Mesothelial cell of epicardium (in vitro differentiated cells): ENCODE measurements around the gene IGFBPL1. TPM values are rescaled to one million over a fixed set of nuclear protein-coding genes. Genes with fewer than 3 reads are reported as not detected.

Source experiments
- DNase-seq, 2 experiments: peaks; one replicate each; pipeline ENCODE4 v3.0.0; 2021; ENCODE audit warnings: low spot score in 2 of 2; ENCODE audit not compliant: unreplicated experiment in 2 of 2
- H3K27ac Mint-ChIP-seq: 2 replicates; pipeline ENCODE4 v1.8.0; 2021; ENCODE audit warnings: mixed read lengths
- H3K27me3 Mint-ChIP-seq: 2 replicates; pipeline ENCODE4 v1.8.0; 2021; ENCODE audit warnings: low read depth, mixed read lengths
- H3K36me3 Mint-ChIP-seq: 2 replicates; pipeline ENCODE4 v1.8.0; 2021; ENCODE audit warnings: mixed read lengths
- H3K4me1 Mint-ChIP-seq: 2 replicates; pipeline ENCODE4 v1.8.0; 2021; ENCODE audit warnings: mixed read lengths
- H3K4me3 Mint-ChIP-seq: 2 replicates; pipeline ENCODE4 v1.8.0; 2021; ENCODE audit warnings: mild to moderate bottlenecking, moderate library complexity, mixed read lengths
- H3K9me3 Mint-ChIP-seq: 2 replicates; pipeline ENCODE4 v1.8.0; 2021; ENCODE audit warnings: mixed read lengths
- total RNA-seq: library from RNA; stranded (reverse); gene quantifications from 3 replicates; pipeline ENCODE4 v1.2.1, GENCODE V29; 2021
- TF ChIP-seq, protein P1 (sequence below): fragments of 200-600 bp; sonication (generic); IDR thresholded peaks from one replicate; pipeline ENCODE4 v1.5.0; 2021; ENCODE audit warnings: antibody characterized with exemption; ENCODE audit not compliant: unreplicated experiment

The IGFBPL1 gene
- total RNA-seq, 1 donor from 2014 or later: 0.34 TPM

DNA sequence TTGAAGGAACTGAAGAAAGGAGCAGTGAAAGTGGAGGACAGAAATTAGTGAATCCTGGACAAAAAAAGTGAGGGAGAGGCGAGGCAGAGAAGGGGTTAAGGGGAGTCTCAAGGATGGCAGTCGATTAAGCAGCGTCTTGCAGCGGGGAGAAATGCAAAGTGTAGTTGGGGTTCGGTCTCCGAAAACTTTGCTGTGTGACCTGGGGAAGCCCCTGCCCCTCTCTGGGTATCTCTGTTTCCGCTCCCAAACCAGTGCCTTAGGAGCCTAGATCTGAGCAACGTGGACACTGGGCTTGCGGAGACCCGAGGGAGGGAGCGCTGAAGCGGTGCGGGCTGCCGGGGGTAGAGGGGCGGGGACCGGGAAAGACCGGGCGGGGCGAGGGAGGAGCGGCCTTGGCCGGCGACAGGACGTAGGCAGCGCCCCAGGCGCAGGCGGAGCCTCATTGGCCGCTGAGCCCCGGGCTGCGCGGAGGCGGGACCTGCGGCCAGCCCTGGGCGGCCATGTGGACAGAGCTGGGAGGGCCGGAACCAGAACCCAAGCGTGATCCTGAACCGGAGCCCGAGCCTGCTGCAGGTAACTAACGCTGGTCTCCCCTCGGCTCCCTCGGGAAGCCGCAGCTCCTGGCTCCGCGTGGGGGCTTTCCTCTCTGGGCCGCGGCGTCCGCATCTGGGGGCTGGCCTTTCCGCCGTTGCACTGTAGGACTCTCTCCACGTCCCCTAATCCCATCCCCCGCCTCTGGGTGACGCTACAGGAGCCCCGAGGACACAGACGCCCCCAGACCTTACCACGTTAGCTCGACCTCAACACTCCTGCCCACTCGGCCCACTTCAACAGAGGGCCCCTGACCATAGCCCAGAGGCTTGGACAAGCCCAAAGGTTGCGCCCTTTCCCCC, 31.8 kb downstream of the IGFBPL1 start, which contains the start of gene ALDH1B1:
Gene ALDH1B1 (plus strand): TSS at position 468 of the 893 bp plus-strand sequence. CDS start 3,047 bp downstream, outside the sequence.
- Mint-ChIP-seq H3K9me3 (no peaks in the 10 kb centered on the region), H3K27me3 (no peaks in the 10 kb centered on the region), H3K4me1 (peaks cover 18% of the 10 kb centered on the region), H3K36me3 (peaks cover 18% of the 10 kb centered on the region), H3K4me3 (peak within 1 kb of the TSS; percentile 92), H3K27ac (peak within 1 kb of the TSS; percentile 70)
- TF ChIP-seq, protein P1, sequence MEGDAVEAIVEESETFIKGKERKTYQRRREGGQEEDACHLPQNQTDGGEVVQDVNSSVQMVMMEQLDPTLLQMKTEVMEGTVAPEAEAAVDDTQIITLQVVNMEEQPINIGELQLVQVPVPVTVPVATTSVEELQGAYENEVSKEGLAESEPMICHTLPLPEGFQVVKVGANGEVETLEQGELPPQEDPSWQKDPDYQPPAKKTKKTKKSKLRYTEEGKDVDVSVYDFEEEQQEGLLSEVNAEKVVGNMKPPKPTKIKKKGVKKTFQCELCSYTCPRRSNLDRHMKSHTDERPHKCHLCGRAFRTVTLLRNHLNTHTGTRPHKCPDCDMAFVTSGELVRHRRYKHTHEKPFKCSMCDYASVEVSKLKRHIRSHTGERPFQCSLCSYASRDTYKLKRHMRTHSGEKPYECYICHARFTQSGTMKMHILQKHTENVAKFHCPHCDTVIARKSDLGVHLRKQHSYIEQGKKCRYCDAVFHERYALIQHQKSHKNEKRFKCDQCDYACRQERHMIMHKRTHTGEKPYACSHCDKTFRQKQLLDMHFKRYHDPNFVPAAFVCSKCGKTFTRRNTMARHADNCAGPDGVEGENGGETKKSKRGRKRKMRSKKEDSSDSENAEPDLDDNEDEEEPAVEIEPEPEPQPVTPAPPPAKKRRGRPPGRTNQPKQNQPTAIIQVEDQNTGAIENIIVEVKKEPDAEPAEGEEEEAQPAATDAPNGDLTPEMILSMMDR: no peak
- peak; percentile 61 to 78 for DNase-seq

DNA sequence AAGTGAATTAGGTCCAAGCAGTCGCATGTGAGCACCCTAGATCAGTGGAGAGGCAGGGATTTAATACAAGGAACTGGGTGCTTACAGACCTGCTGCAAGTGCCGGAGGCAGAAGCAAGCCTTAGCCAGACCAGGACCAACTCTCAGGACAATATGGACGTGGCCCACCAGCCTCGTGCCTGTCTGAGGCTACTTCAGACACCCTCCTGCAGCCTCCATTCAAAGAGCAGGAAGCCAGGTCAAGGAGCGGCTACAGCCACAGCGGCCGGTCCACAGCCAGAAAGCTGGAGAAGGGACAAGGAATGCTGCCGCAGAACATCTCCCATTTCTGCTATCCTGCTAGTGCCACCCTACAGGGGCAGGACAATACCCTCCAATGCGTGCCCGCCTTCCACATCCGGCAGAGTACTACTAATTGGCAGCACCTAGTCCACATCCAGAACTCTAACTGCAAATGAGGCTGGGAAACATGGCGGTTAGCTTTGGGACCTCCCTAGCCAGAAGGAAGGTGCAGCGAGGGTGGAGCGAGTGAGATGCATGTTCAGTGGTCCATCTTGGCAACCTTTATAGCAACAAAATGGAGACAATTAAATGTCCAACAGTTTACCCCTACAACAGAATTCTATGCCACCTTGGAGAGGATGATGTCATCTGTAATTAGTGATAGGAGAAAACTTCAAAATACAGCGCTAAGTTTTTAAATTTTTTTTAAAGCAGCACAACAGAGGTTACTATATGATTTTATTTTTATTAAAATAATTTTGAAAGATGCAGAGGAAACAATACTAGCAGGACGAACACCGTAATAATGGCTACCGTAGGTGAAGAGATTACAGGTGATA, 32.8 kb downstream of the IGFBPL1 start:
- DNase-seq: no peak
- H3K4me1 Mint-ChIP-seq: peaks cover 18% of the 10 kb centered on the region
- TF ChIP-seq, protein P1: no peak
- H3K36me3 Mint-ChIP-seq: peaks cover 11% of the 10 kb centered on the region
- no peaks in the 10 kb centered on the region for H3K9me3 Mint-ChIP-seq
- no peak overlapping the region for H3K27ac Mint-ChIP-seq
- H3K4me3 Mint-ChIP-seq: peak overlapping the region; percentile 92
- H3K27me3 Mint-ChIP-seq: no peaks in the 10 kb centered on the region

DNA sequence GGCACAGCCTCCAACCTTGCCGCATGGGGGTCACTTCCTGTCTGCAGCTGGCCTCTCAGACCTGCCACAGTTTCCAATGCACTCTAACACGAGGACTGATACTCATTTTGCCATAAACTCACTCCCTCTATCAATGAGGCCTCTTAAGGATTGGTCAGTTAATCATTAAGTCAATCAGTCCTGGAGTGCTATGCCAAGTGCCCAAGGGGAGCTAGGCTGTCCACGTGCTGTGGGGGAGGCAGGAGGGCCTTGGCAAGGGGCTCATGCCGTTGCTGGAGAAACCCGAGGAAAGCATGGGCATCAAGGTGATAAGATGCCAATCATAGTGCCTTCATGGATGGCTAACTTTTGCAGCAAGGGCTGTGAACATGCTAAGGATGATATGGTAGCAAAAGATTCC, 33.4 kb downstream of the IGFBPL1 start:
- peak overlapping the region; percentile 42 for H3K4me3 Mint-ChIP-seq
- H3K36me3 Mint-ChIP-seq: peaks cover 6% of the 10 kb centered on the region
- peaks cover 18% of the 10 kb centered on the region for H3K4me1 Mint-ChIP-seq
- H3K27ac Mint-ChIP-seq: no peak overlapping the region
- no peaks in the 10 kb centered on the region for H3K27me3 Mint-ChIP-seq
- DNase-seq: no peak
- H3K9me3 Mint-ChIP-seq: no peaks in the 10 kb centered on the region
- TF ChIP-seq, protein P1: no peak

DNA sequence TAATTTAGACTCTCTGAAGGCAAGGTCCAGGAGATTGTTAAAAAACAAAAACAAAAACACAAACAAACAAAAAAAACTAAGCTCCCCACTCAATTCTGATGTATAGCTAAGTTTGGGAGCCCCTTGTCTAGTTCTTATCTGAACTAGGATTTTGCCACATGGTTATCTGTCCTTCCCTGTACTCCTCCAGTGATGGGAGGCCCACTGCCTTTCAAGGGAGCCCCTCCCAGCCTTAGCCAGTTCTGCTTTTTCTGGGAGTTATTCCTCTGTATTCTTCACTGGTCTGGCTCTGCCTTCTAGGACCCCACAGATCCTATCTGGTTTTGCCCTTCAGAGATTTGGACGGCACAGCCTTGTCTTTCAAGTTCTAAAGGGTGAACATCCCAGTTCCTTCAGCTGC, 33.8 kb downstream of the IGFBPL1 start:
- H3K4me3 Mint-ChIP-seq: no peak overlapping the region
- no peak overlapping the region for H3K27ac Mint-ChIP-seq
- TF ChIP-seq, protein P1: no peak
- peaks cover 3% of the 10 kb centered on the region for H3K36me3 Mint-ChIP-seq
- H3K4me1 Mint-ChIP-seq: peaks cover 18% of the 10 kb centered on the region
- no peak for DNase-seq
- peaks cover 2% of the 10 kb centered on the region for H3K9me3 Mint-ChIP-seq
- no peaks in the 10 kb centered on the region for H3K27me3 Mint-ChIP-seq

DNA sequence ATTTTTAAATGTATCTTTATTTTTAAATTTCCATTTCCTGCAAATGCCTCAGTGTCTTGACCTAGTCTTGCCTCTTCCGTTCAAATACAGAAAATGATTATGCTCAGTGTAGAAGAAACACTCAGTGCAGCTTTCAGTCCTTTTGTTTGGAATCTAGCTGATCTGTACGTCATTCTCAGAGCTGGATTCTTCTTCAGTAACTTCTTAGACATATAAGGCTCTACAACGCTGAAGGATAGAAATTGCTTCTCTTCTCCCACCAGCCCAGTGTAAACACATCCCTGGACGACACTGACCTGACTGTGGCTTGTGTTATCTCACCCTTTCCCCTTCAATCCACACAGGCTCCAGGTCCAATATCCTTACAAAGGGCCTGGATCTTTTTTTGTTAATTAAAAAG, 34.9 kb downstream of the IGFBPL1 start:
- Mint-ChIP-seq H3K4me3 (no peak overlapping the region), H3K36me3 (no peaks in the 10 kb centered on the region), H3K9me3 (peaks cover 13% of the 10 kb centered on the region), H3K4me1 (peaks cover 18% of the 10 kb centered on the region), H3K27me3 (no peaks in the 10 kb centered on the region), H3K27ac (peak overlapping the region; percentile 39)
- TF ChIP-seq, protein P1: no peak
- no peak for DNase-seq
